GM21576 (cell line): ENCODE data around the gene PSMB7.
"Not testable (repeated sequence)": the region's sequence is repeated elsewhere in the genome, so short reads cannot be mapped to it uniquely, and the experiment has no call there.

Experiments
- ATAC-seq: cut with Tn5 transposase; IDR thresholded peaks from one replicate; pipeline ENCODE4 v1.9.1; 2021; ENCODE audit warnings: mild to moderate bottlenecking, moderate library complexity; ENCODE audit not compliant: unreplicated experiment

PSMB7 gene

GRCh38 chr9:124443625-124444024 lies 28.4 kb upstream of the PSMB7 start:
- no peak for ATAC-seq

- ATAC-seq: no peak
Measured at GRCh38 chr9:124442826-124443225, 27.6 kb upstream of the PSMB7 start.

- no peak for ATAC-seq
Measured at GRCh38 chr9:124442379-124442778, 27.1 kb upstream of the PSMB7 start.

- no peak for ATAC-seq
Measured at GRCh38 chr9:124441291-124441690, 26.0 kb upstream of the PSMB7 start.

GRCh38 chr9:124440786-124441185 lies 25.5 kb upstream of the PSMB7 start:
- no peak for ATAC-seq

- no peak for ATAC-seq
Measured at GRCh38 chr9:124439686-124440243, 24.5 kb upstream of the PSMB7 start.

GRCh38 chr9:124439086-124439485 lies 23.8 kb upstream of the PSMB7 start:
- ATAC-seq: no peak

- no peak for ATAC-seq
Measured at GRCh38 chr9:124438091-124438490, 22.8 kb upstream of the PSMB7 start.

GRCh38 chr9:124437086-124437485 lies 21.8 kb upstream of the PSMB7 start:
- ATAC-seq: no peak

GRCh38 chr9:124436320-124436719 lies 21.1 kb upstream of the PSMB7 start:
- ATAC-seq: no peak

GRCh38 chr9:124429530-124429867 lies 14.3 kb upstream of the PSMB7 start:
- no peak for ATAC-seq

GRCh38 chr9:124428751-124429529 lies 13.7 kb upstream of the PSMB7 start:
- no peak for ATAC-seq

GRCh38 chr9:124427281-124427680 lies 12.0 kb upstream of the PSMB7 start:
- no peak for ATAC-seq

- ATAC-seq: no peak
Measured at GRCh38 chr9:124426361-124426760, 11.1 kb upstream of the PSMB7 start.

GRCh38 chr9:124425733-124426132 lies 10.5 kb upstream of the PSMB7 start:
- not testable (repeated sequence) for ATAC-seq

GRCh38 chr9:124423591-124423990 lies 8.3 kb upstream of the PSMB7 start:
- ATAC-seq: no peak

GRCh38 chr9:124423155-124423554 lies 7.9 kb upstream of the PSMB7 start:
- ATAC-seq: no peak

GRCh38 chr9:124420991-124421543 lies 5.8 kb upstream of the PSMB7 start:
- ATAC-seq: no peak

- no peak for ATAC-seq
Measured at GRCh38 chr9:124419832-124420489, 4.7 kb upstream of the PSMB7 start.

GRCh38 chr9:124415852-124416484 lies 726 bp upstream of the PSMB7 start:
- no peak for ATAC-seq

GRCh38 chr9:124414612-124415011 lies 630 bp downstream of the PSMB7 start:
- no peak for ATAC-seq

- ATAC-seq: no peak
Measured at GRCh38 chr9:124412228-124412575, 3.0 kb downstream of the PSMB7 start.
